GM08714 (cell line): Measurements from ENCODE around the gene CRYGN.

Experiments
- H3K4me3 ChIP-seq: fragments of 200-500 bp; sonication (Bioruptor generic); 2 replicates; pipeline ENCODE4 v1.5.1; 2014; ENCODE audit warnings: mild to moderate bottlenecking, low read length, inconsistent platforms
- ZNF274 ChIP-seq: IDR thresholded peaks from 2 replicates; pipeline ENCODE4 v1.6.1; 2012; ENCODE audit warnings: mild to moderate bottlenecking, low read depth, low read length

The CRYGN gene

GRCh38 chr7:151405588-151405987, 34.4 kb downstream of the CRYGN start:
- no peak overlapping the region for H3K4me3 ChIP-seq
- no peak for TF ChIP-seq ZNF274

- TF ChIP-seq ZNF274 = no peak
- no peak overlapping the region for H3K4me3 ChIP-seq
Observed at GRCh38 chr7:151405056-151405455, 34.9 kb downstream of the CRYGN start.

- TF ChIP-seq ZNF274 = no peak
- H3K4me3 ChIP-seq = no peak overlapping the region
Observed at GRCh38 chr7:151404216-151405011, 35.5 kb downstream of the CRYGN start.

- no peak for TF ChIP-seq ZNF274
- no peak overlapping the region for H3K4me3 ChIP-seq
Observed at GRCh38 chr7:151403764-151404163, 36.2 kb downstream of the CRYGN start.

GRCh38 chr7:151402029-151402835, 37.7 kb downstream of the CRYGN start:
- H3K4me3 ChIP-seq = no peak overlapping the region
- TF ChIP-seq ZNF274 = no peak

GRCh38 chr7:151400626-151401315, 39.2 kb downstream of the CRYGN start:
- H3K4me3 ChIP-seq = no peak overlapping the region
- no peak for TF ChIP-seq ZNF274

- H3K4me3 ChIP-seq = no peak overlapping the region
- no peak for TF ChIP-seq ZNF274
Observed at GRCh38 chr7:151399906-151400305, 40.0 kb downstream of the CRYGN start.

GRCh38 chr7:151399305-151399601, 40.7 kb downstream of the CRYGN start:
- H3K4me3 ChIP-seq = no peak overlapping the region
- TF ChIP-seq ZNF274 = no peak

- H3K4me3 ChIP-seq = no peak overlapping the region
- no peak for TF ChIP-seq ZNF274
Observed at GRCh38 chr7:151398446-151399304, 41.3 kb downstream of the CRYGN start.

- no peak for TF ChIP-seq ZNF274
- H3K4me3 ChIP-seq = no peak overlapping the region
Observed at GRCh38 chr7:151397026-151397425, 42.9 kb downstream of the CRYGN start.

- no peak for TF ChIP-seq ZNF274
Observed at GRCh38 chr7:151396328-151396970, 43.5 kb downstream of the CRYGN start.

GRCh38 chr7:151395036-151395367, 44.9 kb downstream of the CRYGN start:
- no peak for TF ChIP-seq ZNF274
- H3K4me3 ChIP-seq = no peak overlapping the region

More at GRCh38 chr7:151396328-151396970, 43.5 kb downstream of the CRYGN start:
- H3K4me3 ChIP-seq = no peak overlapping the region
